ENCODE data around the gene SCRN2. TPM values are rescaled to one million over a fixed set of nuclear protein-coding genes. Genes with fewer than 3 reads are reported as not detected.
A peak's percentile ranks its signal among the peaks of the same experiment; 100 is the strongest.

SCRN2 gene
- total and polyA plus RNA-seq, 2 of the 13 experiments (the other 11 are each of a cell fraction or from before 2014, with no cell fraction given) = 21.7 to 29.5 TPM

GRCh38 chr17:47847341-47848197, 6.5 kb upstream of the SCRN2 start (continued):
- TF ChIP-seq MEIS2 (CRISPR knock-in tag; IDR thresholded peaks at IDR 0.05) = no peak
- TF ChIP-seq GTF3A (CRISPR knock-in tag; conservative IDR thresholded peaks at IDR 0.05) = no peak
- no peak for TF ChIP-seq CBX5 (CRISPR knock-in tag; IDR thresholded peaks at IDR 0.05; ENCODE audit: borderline replicate concordance)
- TF ChIP-seq ZNF34 (CRISPR knock-in tag; IDR thresholded peaks at IDR 0.05; ENCODE audit: borderline replicate concordance) = no peak
- TF ChIP-seq, protein P1, sequence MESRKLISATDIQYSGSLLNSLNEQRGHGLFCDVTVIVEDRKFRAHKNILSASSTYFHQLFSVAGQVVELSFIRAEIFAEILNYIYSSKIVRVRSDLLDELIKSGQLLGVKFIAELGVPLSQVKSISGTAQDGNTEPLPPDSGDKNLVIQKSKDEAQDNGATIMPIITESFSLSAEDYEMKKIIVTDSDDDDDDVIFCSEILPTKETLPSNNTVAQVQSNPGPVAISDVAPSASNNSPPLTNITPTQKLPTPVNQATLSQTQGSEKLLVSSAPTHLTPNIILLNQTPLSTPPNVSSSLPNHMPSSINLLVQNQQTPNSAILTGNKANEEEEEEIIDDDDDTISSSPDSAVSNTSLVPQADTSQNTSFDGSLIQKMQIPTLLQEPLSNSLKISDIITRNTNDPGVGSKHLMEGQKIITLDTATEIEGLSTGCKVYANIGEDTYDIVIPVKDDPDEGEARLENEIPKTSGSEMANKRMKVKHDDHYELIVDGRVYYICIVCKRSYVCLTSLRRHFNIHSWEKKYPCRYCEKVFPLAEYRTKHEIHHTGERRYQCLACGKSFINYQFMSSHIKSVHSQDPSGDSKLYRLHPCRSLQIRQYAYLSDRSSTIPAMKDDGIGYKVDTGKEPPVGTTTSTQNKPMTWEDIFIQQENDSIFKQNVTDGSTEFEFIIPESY (CRISPR knock-in tag; IDR thresholded peaks at IDR 0.05) = peak; percentile 44
- no peak for TF ChIP-seq ELF1 (CRISPR knock-in tag; IDR thresholded peaks at IDR 0.05)
- TF ChIP-seq, protein P2, sequence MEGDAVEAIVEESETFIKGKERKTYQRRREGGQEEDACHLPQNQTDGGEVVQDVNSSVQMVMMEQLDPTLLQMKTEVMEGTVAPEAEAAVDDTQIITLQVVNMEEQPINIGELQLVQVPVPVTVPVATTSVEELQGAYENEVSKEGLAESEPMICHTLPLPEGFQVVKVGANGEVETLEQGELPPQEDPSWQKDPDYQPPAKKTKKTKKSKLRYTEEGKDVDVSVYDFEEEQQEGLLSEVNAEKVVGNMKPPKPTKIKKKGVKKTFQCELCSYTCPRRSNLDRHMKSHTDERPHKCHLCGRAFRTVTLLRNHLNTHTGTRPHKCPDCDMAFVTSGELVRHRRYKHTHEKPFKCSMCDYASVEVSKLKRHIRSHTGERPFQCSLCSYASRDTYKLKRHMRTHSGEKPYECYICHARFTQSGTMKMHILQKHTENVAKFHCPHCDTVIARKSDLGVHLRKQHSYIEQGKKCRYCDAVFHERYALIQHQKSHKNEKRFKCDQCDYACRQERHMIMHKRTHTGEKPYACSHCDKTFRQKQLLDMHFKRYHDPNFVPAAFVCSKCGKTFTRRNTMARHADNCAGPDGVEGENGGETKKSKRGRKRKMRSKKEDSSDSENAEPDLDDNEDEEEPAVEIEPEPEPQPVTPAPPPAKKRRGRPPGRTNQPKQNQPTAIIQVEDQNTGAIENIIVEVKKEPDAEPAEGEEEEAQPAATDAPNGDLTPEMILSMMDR (CRISPR knock-in tag; IDR thresholded peaks at IDR 0.05) = peak; percentile 58
- no peak for TF ChIP-seq WIZ (CRISPR knock-in tag; IDR thresholded peaks at IDR 0.05)
- TF ChIP-seq, protein P3, sequence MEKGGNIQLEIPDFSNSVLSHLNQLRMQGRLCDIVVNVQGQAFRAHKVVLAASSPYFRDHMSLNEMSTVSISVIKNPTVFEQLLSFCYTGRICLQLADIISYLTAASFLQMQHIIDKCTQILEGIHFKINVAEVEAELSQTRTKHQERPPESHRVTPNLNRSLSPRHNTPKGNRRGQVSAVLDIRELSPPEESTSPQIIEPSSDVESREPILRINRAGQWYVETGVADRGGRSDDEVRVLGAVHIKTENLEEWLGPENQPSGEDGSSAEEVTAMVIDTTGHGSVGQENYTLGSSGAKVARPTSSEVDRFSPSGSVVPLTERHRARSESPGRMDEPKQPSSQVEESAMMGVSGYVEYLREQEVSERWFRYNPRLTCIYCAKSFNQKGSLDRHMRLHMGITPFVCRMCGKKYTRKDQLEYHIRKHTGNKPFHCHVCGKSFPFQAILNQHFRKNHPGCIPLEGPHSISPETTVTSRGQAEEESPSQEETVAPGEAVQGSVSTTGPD (CRISPR knock-in tag; IDR thresholded peaks at IDR 0.05) = no peak
- no peak for TF ChIP-seq CAMTA2 (CRISPR knock-in tag; IDR thresholded peaks at IDR 0.05; ENCODE audit: borderline replicate concordance)
- TF ChIP-seq ZNF354B (CRISPR knock-in tag; IDR thresholded peaks at IDR 0.05) = no peak
- TF ChIP-seq KDM5A (IDR thresholded peaks at IDR 0.05; ENCODE audit: borderline replicate concordance, low read length) = no peak
- TF ChIP-seq ZNF749 (CRISPR knock-in tag; IDR thresholded peaks at IDR 0.05; ENCODE audit: borderline replicate concordance) = no peak
- peak; percentile 78; the same call in 1 of the 2 replicates for TF ChIP-seq ZBTB7B (CRISPR knock-in tag; IDR thresholded peaks at IDR 0.05)
- no peak for TF ChIP-seq ATF1 (CRISPR knock-in tag; IDR thresholded peaks at IDR 0.05)
- TF ChIP-seq ZNF670 (CRISPR knock-in tag; IDR thresholded peaks at IDR 0.05; ENCODE audit: borderline replicate concordance) = no peak
- no peak for TF ChIP-seq ATF7-NPFF (CRISPR knock-in tag; IDR thresholded peaks at IDR 0.05; ENCODE audit: low read depth)
- no peak for TF ChIP-seq ZSCAN5A (CRISPR knock-in tag; IDR thresholded peaks at IDR 0.05; ENCODE audit: borderline replicate concordance)
- TF ChIP-seq ZNF160 (CRISPR knock-in tag; IDR thresholded peaks at IDR 0.05) = no peak
- TF ChIP-seq FOXK2 (IDR thresholded peaks at IDR 0.05) = no peak
- no peak for TF ChIP-seq HMG20B (CRISPR knock-in tag; conservative IDR thresholded peaks at IDR 0.05)

All from HepG2 (cell line).